Measurements from ENCODE around the gene PAX8.

PAX8 gene

DNA sequence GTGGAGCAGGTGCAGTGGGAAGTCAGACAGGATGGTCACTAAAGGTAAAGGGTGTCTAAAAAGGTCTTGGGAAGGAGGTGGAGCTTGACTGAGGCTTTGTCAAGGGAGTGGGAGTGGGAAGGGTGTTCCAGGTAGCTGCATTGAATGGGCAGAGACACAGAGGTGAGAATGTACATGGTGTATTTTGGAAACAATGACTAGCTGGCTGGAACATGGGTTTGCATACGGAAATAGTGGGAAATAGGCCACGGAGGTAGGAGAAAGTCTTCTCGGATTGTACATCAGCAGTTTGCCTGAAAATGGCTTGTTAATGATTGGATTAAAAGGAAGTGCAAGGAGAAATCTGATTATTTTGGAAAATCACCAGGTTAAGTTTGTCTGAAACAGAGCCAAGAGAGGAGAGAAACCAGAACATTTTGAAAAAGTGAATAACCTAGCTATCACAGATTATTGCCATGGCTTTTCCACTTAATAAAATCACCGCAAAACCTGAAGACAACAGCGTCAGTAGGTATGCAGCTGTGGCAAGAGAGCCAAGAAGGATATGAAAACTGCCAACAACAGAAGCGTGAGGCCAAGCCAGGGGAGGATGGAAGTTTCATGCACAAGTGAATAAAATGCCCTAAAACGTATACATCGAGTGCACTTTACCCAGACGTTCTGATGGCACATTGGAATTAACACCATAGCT, 13.9 kb downstream of the PAX8 start:
- Histone ChIP-seq H3K27me3 (ENCODE audit: insufficient read depth, poor library complexity, severe bottlenecking) (no peaks in the 10 kb centered on the region), H3K27ac (replicated peaks) (no peak overlapping the region), H3K4me3 (replicated peaks; ENCODE audit: insufficient read depth, low read length) (no peak overlapping the region)
- TF ChIP-seq, protein P1, sequence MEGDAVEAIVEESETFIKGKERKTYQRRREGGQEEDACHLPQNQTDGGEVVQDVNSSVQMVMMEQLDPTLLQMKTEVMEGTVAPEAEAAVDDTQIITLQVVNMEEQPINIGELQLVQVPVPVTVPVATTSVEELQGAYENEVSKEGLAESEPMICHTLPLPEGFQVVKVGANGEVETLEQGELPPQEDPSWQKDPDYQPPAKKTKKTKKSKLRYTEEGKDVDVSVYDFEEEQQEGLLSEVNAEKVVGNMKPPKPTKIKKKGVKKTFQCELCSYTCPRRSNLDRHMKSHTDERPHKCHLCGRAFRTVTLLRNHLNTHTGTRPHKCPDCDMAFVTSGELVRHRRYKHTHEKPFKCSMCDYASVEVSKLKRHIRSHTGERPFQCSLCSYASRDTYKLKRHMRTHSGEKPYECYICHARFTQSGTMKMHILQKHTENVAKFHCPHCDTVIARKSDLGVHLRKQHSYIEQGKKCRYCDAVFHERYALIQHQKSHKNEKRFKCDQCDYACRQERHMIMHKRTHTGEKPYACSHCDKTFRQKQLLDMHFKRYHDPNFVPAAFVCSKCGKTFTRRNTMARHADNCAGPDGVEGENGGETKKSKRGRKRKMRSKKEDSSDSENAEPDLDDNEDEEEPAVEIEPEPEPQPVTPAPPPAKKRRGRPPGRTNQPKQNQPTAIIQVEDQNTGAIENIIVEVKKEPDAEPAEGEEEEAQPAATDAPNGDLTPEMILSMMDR (IDR thresholded peaks at IDR 0.05; ENCODE audit: insufficient read depth, low read length): no peak
- TF ChIP-seq SPI1 (IDR thresholded peaks at IDR 0.05; ENCODE audit: borderline replicate concordance, low read depth) (no peak), REST (IDR thresholded peaks at IDR 0.05; ENCODE audit: insufficient replicate concordance, low read depth) (no peak), GABPA (IDR thresholded peaks at IDR 0.05; ENCODE audit: low read depth) (no peak), POLR2AphosphoS5 (IDR thresholded peaks at IDR 0.05; ENCODE audit: low read depth) (no peak)
- DNase-seq (ENCODE audit: low read depth in 1 of 2, low spot score in 1 of 2): no peak

DNA sequence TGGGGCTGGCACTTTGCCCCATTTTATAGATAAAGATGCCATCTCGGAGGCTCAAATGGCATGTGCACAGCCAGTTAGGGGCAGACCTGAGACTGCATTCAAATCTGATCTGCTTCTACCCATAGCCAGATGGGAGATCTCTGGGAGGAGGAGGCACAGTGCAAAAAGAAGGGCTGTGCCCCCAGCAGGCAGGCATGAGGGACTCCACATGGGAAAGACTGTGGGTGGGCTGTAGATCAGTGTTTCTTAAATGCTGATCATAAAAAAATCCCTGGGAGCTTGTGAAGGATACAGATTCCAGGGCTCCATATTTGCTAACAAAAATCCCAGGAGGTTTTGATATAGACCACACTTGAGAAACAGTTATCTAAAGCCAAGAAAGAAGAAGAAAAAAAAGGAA, 15.2 kb downstream of the PAX8 start:
- no peak overlapping the region for H3K4me3 ChIP-seq (replicated peaks; ENCODE audit: insufficient read depth, low read length)
- H3K27me3 ChIP-seq (ENCODE audit: insufficient read depth, poor library complexity, severe bottlenecking): no peaks in the 10 kb centered on the region
- H3K27ac ChIP-seq (replicated peaks): no peak overlapping the region
- no peak for DNase-seq (ENCODE audit: low read depth in 1 of 2, low spot score in 1 of 2)
- TF ChIP-seq, protein P1 (IDR thresholded peaks at IDR 0.05; ENCODE audit: insufficient read depth, low read length): no peak
- TF ChIP-seq POLR2AphosphoS5 (IDR thresholded peaks at IDR 0.05; ENCODE audit: low read depth) (no peak), REST (IDR thresholded peaks at IDR 0.05; ENCODE audit: insufficient replicate concordance, low read depth) (no peak)

GRCh38 chr2:113260991-113261390, 17.7 kb downstream of the PAX8 start:
- TF ChIP-seq, protein P1 (IDR thresholded peaks at IDR 0.05; ENCODE audit: insufficient read depth, low read length): no peak
- peak; percentile 90 for TF ChIP-seq SPI1 (IDR thresholded peaks at IDR 0.05; ENCODE audit: borderline replicate concordance, low read depth)
- peak overlapping the region; percentile 66 for H3K27ac ChIP-seq (replicated peaks)
- H3K27me3 ChIP-seq (ENCODE audit: insufficient read depth, poor library complexity, severe bottlenecking): no peaks in the 10 kb centered on the region
- H3K4me3 ChIP-seq (replicated peaks; ENCODE audit: insufficient read depth, low read length): no peak overlapping the region
- DNase-seq (ENCODE audit: low read depth in 1 of 2, low spot score in 1 of 2): peak; percentile 23 to 76
